Measurements from ENCODE around the gene PDGFA.

Gene PDGFA

DNA sequence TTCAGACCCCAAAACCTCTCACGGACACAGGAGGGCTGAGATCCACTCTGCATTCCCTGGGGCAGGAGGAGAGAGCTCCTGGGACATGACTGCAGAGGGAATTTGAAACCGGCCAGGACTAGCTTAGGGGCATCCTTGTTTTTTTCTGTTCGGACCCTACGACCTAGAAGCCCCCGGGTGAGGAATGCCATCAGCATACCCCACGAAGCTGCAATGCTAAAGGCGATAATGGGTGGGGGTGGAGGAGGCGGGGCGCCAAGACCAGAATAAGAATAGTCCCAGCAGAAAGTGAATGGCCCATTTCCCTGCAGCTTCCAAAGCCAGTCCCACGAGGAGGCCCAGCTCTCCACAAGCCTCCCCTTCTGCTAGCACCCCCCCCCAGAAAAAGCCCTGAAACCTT, 4.0 kb downstream of the PDGFA start:
- DNase-seq = no peak

DNA sequence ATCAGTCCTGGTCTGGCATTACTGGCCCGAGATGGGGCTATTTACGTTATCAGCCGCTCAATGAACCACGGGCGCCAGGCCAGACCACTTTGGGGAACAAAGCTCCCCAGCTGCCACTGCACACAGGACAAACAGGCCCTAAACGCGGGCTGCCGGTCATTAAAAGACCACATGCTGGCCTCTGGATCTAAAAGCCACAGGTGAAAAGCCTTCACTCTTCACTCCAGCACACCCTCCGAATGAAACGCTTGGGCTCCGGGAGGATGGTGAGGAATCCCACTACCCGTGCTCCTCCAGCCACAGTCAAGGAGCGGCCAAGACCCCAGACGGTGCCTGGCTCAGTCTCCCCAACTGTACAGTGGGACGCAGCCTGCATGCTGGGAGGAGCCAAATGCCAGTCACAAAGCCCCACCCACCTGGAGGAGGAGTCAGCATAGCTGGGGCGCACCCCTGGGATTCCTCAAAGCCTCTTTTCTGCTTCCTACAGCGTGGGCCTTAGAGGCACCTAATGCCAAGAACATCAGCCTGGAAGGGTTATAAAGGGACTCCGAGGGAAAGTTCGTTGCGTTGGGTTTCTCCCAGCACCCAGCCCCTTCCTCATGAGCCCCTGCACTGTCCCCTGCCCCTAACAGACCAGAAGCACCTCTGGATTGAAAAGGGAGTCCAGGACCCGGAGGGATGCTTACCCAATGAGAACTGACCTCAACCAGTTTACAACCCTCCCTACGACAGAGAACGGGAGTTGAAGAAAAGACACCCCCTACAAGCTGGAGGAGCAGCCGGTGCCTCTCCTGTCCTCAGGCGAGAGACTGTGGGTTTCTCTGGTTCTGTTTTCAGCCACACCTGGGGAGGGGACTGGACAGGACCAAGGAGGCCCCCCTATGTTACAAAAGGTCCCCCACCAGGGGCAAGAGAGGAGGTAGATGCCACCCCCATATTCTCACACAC, 4.7 kb downstream of the PDGFA start:
- DNase-seq = no peak

DNA sequence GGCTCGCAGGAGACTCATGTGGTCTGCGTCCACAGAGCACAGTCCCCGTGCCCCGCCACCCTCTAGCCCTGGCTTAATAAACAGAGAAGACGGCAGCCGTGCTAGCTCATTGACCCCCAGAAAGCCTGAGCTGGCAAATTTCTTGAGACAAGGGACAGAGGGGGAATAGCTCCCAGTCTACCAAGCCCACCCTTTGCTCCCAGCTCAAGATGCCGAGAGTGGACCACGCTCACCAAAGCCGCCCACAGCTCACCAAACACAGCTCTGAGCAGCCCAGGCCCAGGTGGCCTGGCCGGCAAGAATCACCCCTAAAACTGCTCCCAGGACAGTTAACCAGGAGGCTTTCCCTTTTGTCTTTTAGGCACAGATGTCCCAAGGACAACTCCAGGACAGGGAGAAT, 5.4 kb downstream of the PDGFA start:
- no peak for DNase-seq

DNA sequence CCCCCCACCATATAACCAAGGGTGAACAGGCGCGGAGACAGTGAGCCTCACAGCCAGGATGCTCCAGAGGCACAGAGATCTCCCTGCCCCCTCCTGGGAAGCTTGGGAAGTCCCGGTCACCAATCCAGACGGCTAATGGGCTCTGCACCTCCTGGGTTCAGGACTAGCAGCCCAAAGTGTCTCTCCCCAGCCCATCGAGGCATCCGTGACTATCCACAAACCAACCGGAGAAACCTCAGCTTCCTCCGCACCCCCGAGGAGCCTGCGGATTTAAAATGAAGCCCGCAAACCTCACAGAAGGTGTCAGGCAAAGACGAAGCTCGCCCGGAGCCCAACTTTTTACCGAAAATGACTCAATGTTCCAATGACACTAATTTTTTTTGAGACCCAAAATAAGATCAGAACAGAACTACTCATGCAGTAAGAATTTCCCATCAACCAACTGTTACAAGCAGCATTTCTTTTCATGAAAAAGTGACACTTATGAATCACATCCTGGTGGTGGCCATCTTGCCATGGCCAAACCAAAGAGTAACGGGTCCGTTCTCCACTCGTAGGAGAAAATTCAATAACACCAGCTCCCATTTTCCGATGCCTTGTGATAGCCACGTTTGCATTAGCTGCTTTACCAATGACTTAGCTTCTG, 6.0 kb downstream of the PDGFA start:
- no peak for DNase-seq

DNA sequence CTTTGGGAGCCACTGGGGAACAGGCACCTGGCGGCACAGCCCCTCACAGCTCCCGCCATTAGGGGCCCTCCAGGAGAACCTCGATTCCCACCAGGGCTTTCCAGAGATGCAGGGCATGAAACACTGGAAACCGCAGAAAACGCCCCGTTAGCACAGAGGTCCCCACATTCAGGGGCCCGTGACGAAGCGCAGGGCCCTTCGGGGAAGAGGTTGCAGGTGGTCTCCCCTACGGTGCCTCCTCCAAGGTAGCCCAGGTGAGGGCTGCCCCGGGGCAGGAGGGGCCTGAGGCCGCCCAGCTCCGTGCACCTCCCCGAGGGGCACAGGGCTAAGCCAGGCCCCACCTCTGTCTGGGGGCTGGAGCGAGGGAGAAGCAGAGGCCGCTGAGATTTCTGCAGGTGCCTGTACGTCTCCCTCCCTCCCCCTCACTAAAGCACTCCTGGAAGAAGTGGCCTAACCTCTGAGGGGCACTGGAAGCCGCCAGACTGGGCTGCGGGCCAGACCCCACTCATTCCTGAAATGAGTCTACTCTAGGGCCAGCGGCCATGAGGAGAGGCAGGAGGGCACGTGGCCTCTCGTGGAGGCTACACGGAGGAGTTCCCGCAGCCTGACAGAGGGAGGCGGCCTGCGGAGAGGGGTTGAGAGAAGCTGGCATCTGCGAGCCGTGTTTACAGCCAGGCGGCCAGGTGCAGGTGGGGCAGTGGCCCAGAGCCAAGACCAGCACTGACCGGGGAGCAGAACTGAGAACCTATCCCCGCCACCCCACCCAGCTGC, 6.9 kb downstream of the PDGFA start:
- no peak for DNase-seq

DNA sequence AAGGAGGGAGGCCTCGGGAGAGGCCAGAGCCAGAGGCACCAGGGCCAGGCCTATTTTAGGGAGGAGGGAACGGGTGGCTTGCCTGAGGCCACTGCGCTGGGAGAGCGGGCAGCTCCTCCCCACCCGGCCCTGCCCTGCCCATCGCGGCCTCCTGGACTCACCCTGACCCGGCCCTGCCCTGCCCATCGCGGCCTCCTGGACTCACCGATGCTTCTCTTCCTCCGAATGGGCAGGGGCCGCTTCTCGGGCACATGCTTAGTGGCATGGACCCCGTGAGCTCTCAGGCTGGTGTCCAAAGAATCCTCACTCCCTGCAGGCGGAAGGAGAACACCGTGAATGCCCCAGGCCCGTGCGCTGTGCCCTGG, 7.5 kb downstream of the PDGFA start:
- DNase-seq = no peak

DNA sequence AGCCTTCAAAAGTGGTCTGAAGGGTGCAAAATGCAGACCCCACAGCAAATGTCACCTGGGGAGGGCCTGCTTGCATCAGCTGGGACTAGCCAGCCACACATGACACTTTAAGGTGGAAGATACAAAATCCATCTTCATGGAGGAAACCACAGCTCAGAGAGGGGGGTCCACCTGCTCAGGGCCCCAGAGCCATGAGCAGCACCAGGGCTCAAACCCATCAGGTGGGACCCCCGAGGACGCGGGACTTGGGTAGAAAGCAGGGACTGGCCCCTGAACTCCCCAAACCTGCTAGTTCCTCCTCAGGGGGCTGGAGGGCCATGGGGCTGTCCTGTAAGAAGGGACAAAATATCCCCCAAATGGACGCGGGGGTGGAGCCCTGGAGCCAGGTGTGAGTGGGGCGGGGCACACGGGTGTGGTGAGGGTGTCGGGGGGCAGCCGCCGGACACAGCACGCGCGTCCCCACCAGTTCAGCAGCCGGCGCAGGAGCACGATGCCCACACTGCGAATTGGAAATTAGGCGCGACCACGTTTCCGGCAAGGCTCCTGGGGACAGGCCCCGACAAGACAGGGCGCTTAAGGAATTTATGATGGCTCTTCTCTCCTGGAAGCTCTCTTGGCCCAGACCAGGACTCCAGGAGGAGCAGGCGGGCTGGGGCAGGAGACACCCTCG, 8.0 kb downstream of the PDGFA start:
- no peak for DNase-seq

DNA sequence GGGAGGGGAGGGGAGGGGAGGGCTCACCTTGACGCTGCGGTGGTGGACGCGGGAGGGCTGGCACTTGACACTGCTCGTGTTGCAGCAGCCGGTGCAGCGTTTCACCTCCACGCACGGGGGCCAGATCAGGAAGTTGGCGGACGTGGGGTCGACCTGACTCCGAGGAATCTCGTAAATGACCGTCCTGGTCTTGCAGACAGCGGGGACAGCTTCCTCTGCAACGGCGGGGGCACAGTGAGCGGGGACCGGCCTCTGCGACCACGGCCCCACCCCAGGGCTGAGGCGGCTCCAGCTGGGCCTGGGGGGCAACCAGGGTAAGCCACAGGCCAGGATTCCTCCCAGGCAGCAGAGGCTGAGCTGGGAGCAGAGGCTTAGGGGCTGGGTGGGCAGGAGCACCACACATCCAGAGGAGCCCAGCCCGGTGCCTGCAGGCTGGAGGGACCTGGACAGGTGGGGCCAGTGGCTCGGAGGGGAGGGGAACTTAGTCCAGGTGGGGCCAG, 8.8 kb downstream of the PDGFA start:
- DNase-seq = no peak

DNA sequence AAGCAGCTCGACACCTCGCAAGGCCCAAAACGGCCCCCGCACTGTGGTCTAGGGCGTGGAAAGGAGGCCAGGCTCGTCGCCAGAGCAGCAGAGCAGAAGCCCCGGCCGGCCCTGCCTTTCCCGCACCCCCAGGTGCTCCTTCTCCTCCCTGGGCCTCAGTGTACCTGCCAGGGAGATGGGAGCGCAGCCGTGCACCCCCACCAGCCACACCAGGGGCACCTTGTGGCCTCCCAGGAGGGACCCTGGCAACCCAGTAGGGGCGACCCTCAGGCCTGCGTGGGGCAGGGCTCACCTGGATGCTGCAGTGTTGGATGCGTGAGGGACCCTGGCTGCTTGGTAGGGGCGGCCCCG, 9.5 kb downstream of the PDGFA start:
- DNase-seq = no peak

DNA sequence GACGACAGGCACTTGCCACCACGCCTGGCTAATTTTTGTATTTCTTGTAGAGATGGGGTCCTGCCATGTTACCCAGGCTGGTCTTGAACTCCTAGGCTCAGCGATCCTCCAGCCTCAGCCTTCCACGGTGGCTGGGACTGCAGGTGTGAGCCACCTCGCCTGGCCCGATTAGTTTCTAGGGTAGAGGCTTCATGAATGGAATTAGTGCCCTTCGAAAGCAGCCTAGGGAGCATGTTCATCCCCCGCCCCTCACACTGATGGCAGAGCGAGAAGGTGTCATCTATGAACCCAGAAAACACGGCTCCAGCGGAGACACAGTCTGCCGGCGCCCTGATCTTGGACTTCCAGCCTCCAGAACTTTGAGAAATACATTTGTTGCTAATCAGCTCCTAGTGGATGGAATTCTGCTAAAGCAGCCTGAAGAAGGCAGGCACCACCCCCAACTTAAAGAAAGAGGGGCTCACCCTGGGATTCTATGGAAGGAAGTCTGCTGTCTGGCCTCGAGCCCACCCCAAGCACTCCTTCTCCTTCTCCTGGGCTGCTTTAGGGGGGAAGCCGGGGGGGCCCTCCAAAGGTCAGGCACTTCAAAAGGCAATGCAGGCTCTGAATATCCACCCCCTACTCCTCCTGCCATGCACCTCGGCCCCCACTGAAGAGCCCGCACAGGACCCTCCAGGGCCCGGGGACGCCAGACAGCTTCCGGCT, 10.1 kb downstream of the PDGFA start:
- DNase-seq = no peak

DNA sequence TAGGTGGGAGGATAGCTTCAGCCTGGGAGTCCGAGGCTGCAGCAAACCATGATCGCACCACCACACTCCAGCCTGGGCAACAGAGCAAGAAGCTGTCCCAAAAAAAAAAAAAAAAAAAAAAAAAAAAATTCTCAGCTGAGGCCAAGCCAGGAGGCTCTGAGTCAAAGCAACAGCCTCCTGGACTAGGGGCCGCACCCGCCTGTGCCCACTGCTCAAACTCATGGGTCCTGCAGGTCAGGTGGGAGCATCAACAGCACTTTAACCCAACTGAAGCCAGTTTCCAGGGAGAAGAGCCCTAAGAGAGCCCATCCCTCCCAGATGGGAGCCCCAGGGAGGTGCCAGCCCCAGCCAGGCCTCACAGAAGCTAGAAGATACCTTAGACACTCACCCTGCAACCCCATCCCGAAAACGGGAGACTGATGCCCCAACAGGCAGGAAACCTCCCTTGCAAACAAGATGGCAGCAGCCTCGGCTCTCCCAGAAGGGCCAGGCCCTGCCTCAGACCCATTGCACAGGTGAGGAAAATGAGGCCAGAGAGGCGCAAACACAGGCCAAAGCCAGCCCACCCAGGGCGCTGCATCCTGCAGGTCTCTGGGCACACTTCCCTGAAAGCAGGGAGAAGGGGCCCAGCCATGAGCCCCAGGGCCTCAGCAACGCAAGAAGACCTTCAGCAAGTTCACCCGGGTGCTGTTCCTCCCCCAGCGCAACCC, 11.0 kb downstream of the PDGFA start:
- no peak for DNase-seq

DNA sequence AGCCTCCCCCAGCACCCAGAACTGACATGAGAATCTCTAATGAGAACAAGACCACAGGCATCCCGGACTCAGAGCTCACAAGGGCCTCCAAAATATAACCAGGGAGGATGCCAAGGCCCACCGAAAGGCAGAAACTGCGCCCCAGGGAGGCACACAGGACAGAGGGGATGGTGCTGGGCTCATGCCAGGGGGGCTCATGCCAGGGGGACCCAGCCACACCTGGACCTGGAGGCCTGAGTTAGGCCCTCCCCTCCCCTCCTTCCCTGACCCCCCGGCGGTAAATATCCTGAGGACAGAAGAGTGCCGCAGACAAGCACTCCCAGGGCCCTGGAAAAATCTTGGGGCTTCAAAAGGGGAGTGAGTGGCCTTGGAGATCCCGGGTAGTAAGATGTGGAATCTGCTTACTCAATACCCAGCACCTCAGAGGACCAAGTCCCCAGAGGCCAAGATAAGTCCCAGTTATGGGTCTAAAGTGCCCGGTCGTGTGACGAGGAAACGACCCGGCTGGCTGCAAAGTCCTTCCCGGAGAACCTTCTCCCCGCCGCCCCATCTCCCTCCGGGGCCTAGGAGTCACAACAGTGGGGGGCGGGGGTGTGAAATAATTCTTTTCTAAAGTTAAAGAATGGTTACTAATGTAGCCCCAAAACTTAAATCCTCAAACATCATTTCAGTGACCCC, 11.9 kb downstream of the PDGFA start:
- DNase-seq = no peak

DNA sequence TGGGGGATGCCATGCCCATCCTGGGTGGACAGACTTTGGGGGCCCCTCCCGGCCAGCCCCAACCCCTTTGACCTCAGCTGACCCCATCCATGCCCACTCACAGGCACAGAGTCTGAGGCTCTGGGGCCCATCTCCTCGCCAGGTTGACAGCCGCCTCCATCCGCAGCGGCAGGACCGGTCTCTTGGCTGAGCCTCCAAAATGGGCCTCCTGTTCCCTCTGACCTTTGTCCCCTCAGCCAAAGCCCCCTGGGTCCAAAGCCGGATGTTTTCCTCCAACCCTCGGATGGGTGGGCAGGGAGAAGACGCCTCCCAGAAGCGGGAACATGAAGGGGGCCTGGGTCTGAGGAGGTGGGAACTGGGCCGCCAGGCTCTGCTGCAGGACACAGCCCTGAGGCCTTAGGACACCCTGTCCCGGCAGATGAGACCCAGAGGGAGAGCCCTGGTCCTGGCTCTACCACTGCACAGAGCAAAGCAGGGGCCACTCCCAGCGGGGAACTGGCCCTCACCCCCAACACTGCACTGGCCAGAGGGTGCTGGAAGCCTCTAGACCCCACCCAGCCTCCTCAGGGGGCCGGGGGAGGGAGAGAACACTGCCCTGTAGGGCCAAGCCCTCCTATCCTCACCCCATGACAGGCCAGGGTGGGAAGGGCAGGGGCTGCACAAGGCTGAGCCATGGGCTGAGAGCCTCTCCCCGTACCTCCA, 12.6 kb downstream of the PDGFA start:
- no peak for DNase-seq

DNA sequence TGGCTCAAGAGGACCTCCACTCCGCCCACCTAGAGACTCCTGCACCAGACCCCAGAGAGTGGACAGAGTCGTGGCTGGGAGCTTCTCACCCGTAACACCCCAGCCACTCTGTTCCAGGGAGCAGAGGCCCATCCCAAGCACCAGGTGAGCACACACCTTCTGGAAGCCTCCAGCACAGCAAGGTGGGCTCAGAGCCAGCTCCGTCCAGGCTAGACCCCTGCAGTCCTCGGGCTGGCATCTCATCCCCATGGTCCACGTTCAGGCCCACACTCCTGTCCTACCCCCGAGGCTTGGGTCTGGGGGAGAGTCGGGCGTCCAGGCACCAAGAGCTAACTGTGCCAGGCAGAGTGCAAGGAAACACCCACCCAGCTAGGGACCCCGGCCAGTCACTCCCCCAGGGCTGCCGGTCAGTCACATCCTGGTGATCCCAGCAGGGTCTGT, 13.2 kb downstream of the PDGFA start:
- DNase-seq = no peak

DNA sequence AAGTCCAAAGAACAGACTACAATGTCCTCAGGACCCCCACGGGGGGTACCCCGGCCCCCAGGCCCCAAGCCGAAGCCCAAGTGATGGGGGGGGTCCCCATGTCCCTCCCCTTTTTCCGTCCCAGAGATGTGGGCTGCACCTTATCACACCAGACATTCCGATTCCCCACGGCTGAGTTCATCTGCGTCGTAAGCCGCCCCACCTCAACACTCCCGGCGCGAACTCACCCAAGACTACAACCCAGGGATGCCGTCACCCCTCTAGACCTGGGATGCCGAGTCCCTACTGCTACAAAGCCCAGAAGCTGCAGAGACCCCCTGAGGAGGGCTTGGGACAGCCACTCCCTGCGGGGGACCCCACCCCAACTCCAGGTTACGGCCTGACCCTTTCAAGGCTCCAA, 14.5 kb downstream of the PDGFA start:
- no peak for DNase-seq

DNA sequence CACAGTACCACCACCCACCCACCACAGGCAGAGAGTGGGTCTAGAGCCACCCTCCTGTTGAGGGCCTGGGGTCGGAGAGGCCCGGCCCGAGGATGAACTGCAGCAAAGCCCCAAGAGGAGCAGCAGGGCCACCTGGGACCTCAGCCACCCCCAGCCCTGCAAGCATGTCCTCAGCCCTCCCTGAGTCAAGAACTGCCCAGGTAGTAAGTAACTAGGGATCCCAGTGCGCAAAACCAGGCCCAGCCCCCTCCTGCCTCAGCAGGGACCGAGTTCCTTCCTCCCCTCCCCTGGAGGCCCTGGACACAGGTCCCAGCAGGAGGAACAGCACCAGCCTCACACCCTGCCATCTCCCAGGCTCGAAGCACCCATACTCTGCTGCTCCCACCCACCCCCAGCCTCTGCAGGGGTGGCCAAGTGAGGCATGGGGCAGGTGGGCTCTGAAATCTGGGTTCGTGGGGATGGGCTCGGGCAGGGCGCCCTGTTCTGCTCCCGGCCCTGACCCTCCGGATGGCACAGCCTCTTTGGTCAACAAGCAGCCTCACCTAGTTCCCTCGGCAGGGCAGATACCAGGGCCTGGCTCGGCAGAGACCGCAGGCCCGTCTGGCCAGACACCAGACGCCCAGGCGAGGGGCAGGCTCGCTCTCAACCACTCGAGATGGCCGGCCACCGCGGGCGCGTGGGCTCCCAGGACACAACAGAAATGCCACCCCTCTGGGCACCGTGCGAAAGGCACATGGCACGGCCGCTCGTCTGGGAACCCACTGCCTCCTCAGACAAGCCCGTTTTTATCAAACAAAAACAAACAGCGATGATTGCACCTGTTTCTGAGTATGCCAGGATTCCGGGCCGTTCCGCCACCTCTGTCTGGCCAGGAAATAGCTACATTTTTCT, 15.2 kb downstream of the PDGFA start:
- no peak for DNase-seq

DNA sequence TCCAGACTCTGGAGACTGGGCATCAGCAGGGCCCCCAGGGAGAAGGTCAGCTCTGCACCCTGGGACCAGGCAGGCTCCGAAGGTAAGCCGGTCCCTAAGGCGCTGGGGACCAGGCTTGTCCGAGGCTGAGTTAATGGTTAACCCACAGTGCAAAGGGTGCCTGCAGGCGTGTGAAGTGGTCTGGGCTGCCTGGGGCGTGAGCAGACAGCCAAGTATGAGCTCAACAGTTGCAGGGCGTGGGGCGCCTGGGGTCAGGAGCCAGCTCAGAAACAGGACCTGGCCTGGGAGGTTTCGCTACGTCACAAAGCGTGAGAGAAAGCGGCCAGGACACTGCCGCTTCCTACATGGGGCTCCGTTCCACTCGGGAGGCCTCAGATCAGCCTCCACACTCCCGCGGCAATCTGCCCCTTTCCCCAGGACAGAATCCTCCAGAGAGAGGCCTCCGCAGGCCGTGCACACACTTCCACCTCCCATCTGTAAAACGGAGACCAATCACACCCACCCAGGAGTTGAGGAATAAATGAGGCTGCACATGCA, 16.0 kb downstream of the PDGFA start:
- no peak for DNase-seq

DNA sequence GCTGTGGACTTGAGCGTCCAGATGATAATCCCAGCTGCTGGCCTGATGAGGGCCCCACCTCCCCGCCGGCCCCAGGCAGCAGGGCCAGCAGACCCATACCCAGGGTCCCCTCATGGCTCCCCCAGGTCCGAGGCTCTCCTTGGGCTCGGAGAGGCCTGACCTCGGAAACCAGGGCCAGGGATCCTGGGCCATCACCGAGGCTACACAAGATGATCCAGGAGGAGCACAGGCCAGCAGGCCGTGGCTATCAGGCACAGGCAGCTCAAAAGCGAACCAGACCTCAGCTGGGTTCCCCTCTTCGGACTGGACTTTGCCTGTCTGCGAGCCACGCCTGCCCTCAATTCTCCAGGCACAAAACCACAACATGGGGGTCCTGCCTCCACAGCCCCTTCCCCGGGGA, 17.4 kb downstream of the PDGFA start:
- DNase-seq = no peak

DNA sequence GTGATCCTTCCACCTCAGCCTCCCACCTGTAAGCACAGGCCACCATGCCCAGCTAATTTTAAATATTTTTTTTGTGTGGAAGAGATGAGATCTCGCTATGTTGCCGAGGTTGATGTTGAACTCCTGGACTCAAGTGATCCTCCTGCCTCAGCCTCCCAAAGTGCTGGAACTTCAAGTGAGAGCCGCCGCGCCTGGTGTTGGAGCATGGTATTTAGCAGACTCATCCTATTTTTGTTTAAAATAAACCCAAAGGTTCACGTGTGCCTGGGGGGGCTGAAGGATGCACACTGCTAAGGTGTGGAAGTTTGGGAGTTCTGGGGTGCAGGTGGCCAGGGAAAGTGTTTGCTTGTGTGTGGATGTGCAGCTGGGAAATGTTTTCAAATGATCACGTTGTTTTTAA, 18.1 kb downstream of the PDGFA start:
- no peak for DNase-seq
